T-cell (primary cell): Measurements from ENCODE around the gene RHBG. TPM values are rescaled to one million over a fixed set of nuclear protein-coding genes. Genes with fewer than 3 reads are reported as not detected.

Source experiments
- ATAC-seq, 4 experiments: fragments of 200-7000 bp in 3 of 4; fragments of 150-1000 bp in 1 of 4; cut with Tn5 transposase; replicated peaks in 1 of 4; 1 replicate in 3 of 4; 2 replicates in 1 of 4; pipeline ENCODE4 v1.10.0; 2021; ENCODE audit warnings: moderate library complexity in 3 of 4, mild to moderate bottlenecking in 2 of 4, moderate number of reproducible peaks in 1 of 4
- CTCF ChIA-PET, 2 donors: fragments of 300-600 bp; sonication (Branson Sonifier 250); formaldehyde crosslinking; loops; one replicate each; lab custom pipeline; 2022; ENCODE audit warnings: antibody characterized with exemption in 2 of 2; lab: Charles Lee
- POLR2A ChIA-PET, 2 donors: fragments of 300-600 bp; sonication (Branson Sonifier 250); formaldehyde crosslinking; loops; one replicate each; lab custom pipeline; 2022; ENCODE audit warnings: antibody characterized with exemption in 2 of 2; lab: Charles Lee
- DNase-seq, 35 experiments: peaks; one replicate each; pipeline versions ENCODE4 v3.0.0 to v3.0.0-alpha.2; 2013 to 2023
- H3K27ac ChIP-seq: one replicate; pipeline ENCODE4 v1.5.1; 2013; ENCODE audit warnings: low read length
- H3K27me3 ChIP-seq, 2 experiments: replicated peaks in 1 of 2; 1 replicate in 1 of 2; 2 replicates in 1 of 2; pipeline versions ENCODE4 v1.6.1 to v1.7.0; 2013; ENCODE audit warnings: low read length in 1 of 2, mixed read lengths in 1 of 2; ENCODE audit not compliant: control insufficient read depth in 2 of 2, insufficient read depth in 2 of 2; ENCODE audit errors: extremely low read depth in 1 of 2
- H3K36me3 ChIP-seq, 2 donors: 1 replicate in 1 of 2; 2 replicates in 1 of 2; pipeline versions ENCODE4 v1.6.1 to v1.7.0; 2013; ENCODE audit warnings: low read length in 1 of 2; ENCODE audit not compliant: control insufficient read depth in 2 of 2, insufficient read depth in 1 of 2; ENCODE audit errors: extremely low read depth in 1 of 2
- H3K4me1 ChIP-seq, 2 experiments: 1 replicate in 1 of 2; 2 replicates in 1 of 2; pipeline versions ENCODE4 v1.6.1 to v1.7.0; 2013; ENCODE audit warnings: low read length in 2 of 2, mixed read lengths in 1 of 2; ENCODE audit not compliant: insufficient read depth in 2 of 2, control insufficient read depth in 1 of 2; ENCODE audit errors: extremely low read depth in 1 of 2
- H3K4me3 ChIP-seq, 2 donors: 1 replicate in 1 of 2; 2 replicates in 1 of 2; pipeline versions ENCODE4 v1.5.1 to v1.7.0; 2013; ENCODE audit warnings: mild to moderate bottlenecking in 2 of 2, low read length in 1 of 2, moderate library complexity in 1 of 2; ENCODE audit not compliant: control insufficient read depth in 1 of 2; ENCODE audit errors: extremely low read depth in 1 of 2
- H3K9me3 ChIP-seq: 2 replicates; pipeline ENCODE4 v1.7.0; 2013
- H3K27ac Mint-ChIP-seq, 2 donors: one replicate each; pipeline ENCODE4 v1.8.0; 2020 to 2021; ENCODE audit warnings: mild to moderate bottlenecking in 2 of 2, mixed read lengths in 2 of 2
- H3K27me3 Mint-ChIP-seq, 2 donors: one replicate each; pipeline ENCODE4 v1.8.0; 2021 to 2022; ENCODE audit warnings: mixed read lengths in 2 of 2
- H3K36me3 Mint-ChIP-seq: one replicate; pipeline ENCODE4 v1.8.0; 2021; ENCODE audit warnings: mixed read lengths
- H3K4me1 Mint-ChIP-seq, 3 donors: one replicate each; pipeline ENCODE4 v1.8.0; 2020 to 2022; ENCODE audit warnings: mixed read lengths in 3 of 3, mild to moderate bottlenecking in 1 of 3
- H3K4me3 Mint-ChIP-seq, 3 donors: one replicate each; pipeline ENCODE4 v1.8.0; 2020 to 2022; ENCODE audit warnings: mild to moderate bottlenecking in 3 of 3, mixed read lengths in 3 of 3, moderate library complexity in 3 of 3
- H3K9me3 Mint-ChIP-seq, 3 donors: one replicate each; pipeline ENCODE4 v1.8.0; 2020 to 2022; ENCODE audit warnings: mixed read lengths in 3 of 3
- WGBS: methylation state at CpG from one replicate; pipeline ENCODE4 v1.1.5; 2013; ENCODE audit warnings: missing lambda C conversion rate; ENCODE audit not compliant: insufficient coverage; 5-methylcytosine and 5-hydroxymethylcytosine counted together
- total RNA-seq, 35 experiments: library from RNA in 6 of 35; stranded (reverse) in 6 of 35; fragments of 120-200 nt in 1 of 35; gene quantifications; one replicate each; pipeline versions ENCODE4 v1.2.1 to v1.2.4 and lab custom pipeline; 2013 to 2026

The RHBG gene
- total RNA-seq, 5 donors from 2014 or later (not counting 1 experiment from before 2014, with no cell fraction given) = 0.35 TPM; not detected in 4

DNA sequence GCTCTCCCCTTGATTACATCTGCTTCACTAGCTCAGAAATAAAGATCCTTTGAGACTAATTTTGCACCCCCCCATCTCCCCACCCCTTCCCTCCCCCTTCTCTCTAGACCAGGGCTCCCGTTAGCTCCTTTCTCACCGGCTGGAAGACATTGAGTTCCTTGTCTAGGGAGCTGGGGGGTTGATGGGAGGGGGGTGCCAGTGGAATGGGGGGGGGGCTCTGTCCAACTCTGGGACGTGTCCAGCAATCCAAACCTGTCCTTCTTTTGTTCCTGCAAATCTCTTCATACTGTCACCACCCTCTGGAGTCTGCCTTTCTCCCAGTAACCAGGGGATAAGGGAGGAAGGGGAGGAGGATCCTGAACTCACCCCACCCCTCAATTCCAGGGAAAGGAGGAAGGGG, 61.9 kb downstream of the RHBG start:
- no peaks in the 10 kb centered on the region for H3K9me3 ChIP-seq
- peaks cover 6 to 12% (median 7%) of the 10 kb centered on the region in 3 donors for H3K4me1 Mint-ChIP-seq
- no peak overlapping the region for H3K27ac Mint-ChIP-seq
- no peak overlapping the region for H3K27ac ChIP-seq
- H3K27me3 Mint-ChIP-seq = peaks cover 87 to 93% of the 10 kb centered on the region in 2 donors
- ATAC-seq (no peak), DNase-seq (no peak)
- peaks cover 0 to 11% of the 10 kb centered on the region in 2 experiments for H3K4me1 ChIP-seq
- no peak overlapping the region for H3K4me3 ChIP-seq
- no peaks in the 10 kb centered on the region for H3K36me3 Mint-ChIP-seq
- ChIA-PET POLR2A (interaction anchor here in 1 of 2 donors (0.6 to 1.2 kb wide), 3 partner anchors 19 to 142 kb away, joined by 3 to 5 read pairs (median 4); no protein-coding TSS in a partner anchor), CTCF (interaction anchor here (0.6 to 5.3 kb wide), 2 partner anchors 45 kb away, joined by 3 to 23 read pairs; no protein-coding TSS in a partner anchor)
- no peaks in the 10 kb centered on the region for H3K36me3 ChIP-seq
- H3K9me3 Mint-ChIP-seq = no peaks in the 10 kb centered on the region
- H3K27me3 ChIP-seq = peaks cover 31 to 79% of the 10 kb centered on the region in 2 experiments
- H3K4me3 Mint-ChIP-seq = no peak overlapping the region
- no CpG with 5 or more reads among the region's 3 CpGs for WGBS

DNA sequence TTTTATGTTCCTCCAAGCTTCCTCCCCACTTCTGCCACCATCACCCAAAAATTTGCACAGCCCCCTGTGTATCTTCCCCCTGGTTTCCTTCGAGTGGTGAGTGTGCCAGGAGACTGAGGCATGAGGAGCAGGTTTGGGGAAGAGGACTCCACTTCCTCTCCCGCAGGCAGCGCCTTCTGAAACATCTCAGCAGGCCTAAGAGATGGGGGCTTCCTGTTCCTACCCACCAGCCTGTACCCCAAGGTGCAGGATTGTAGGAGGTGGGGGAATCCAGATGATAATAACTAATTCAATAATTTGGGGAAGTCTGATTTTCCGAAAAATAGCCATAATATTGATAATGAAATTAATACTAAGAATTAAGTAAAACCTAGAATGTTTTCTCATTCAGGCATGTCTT, 62.4 kb downstream of the RHBG start:
- no peaks in the 10 kb centered on the region for H3K36me3 ChIP-seq
- ChIA-PET POLR2A (interaction anchor here in 1 of 2 donors (0.6 to 1.2 kb wide), 3 partner anchors 18 to 143 kb away, joined by 3 to 5 read pairs (median 4); no protein-coding TSS in a partner anchor), CTCF (interaction anchor here in 1 of 2 donors (0.8 to 5.3 kb wide), 3 partner anchors 11 to 46 kb away, joined by 4 to 23 read pairs (median 4); no protein-coding TSS in a partner anchor)
- H3K4me3 ChIP-seq = no peak overlapping the region
- H3K36me3 Mint-ChIP-seq = no peaks in the 10 kb centered on the region
- no peak overlapping the region for H3K27ac ChIP-seq
- no peak overlapping the region for H3K4me3 Mint-ChIP-seq
- peaks cover 7 to 15% (median 7%) of the 10 kb centered on the region in 3 donors for H3K4me1 Mint-ChIP-seq
- H3K27me3 Mint-ChIP-seq = peaks cover 84 to 90% of the 10 kb centered on the region in 2 donors
- DNase-seq = no peak
- H3K27ac Mint-ChIP-seq = no peak overlapping the region
- no CpG with 5 or more reads among the region's 4 CpGs for WGBS
- no peaks in the 10 kb centered on the region for H3K9me3 Mint-ChIP-seq
- H3K4me1 ChIP-seq = peaks cover 2 to 16% of the 10 kb centered on the region in 2 experiments
- no peaks in the 10 kb centered on the region for H3K9me3 ChIP-seq
- no peak for ATAC-seq
- peaks cover 26 to 82% of the 10 kb centered on the region in 2 experiments for H3K27me3 ChIP-seq

DNA sequence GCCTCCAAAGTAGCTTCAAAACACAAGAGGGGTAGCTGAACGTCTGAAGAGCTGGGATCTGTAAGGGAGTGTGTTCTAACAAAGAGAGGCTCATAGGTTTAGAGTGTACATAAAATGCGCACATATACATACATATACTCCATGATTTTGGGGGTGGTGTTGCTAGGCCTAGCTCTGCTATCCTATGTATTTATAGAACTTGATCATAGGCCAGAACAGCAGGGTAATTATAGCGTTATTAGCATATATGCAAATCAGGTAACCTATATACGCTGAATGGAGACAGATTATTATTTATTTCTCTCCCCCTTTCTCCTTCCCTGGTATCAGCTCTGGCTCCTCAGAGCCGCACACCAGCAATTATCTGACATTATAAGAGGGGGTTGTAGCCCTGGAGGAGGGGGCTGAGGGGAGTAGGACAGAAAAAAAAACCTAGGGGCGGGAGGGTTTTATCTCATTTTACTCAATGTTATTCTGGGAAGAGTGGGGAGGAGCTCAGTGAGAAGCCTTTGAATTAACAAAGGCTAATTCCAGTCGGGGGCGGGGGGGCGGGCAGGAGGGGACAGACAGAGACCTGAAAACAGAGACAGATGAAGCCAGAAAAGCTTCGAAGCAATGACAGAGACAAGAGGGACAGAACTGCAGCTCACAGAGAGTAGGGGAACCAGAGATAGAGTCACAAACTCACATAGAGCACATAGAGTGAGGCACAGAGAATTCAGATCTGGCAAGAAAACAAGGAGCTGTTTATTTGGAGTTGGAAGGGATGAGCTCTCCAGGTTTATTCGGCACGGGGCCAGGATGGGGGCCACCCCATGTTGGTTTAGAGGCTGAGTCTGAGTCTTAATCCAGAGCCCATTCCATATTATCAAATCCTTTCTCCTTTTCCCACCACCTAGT, 63.0 kb downstream of the RHBG start:
- DNase-seq = no peak
- Mint-ChIP-seq H3K36me3 (no peaks in the 10 kb centered on the region), H3K4me3 (no peak overlapping the region), H3K9me3 (no peaks in the 10 kb centered on the region), H3K4me1 (peaks cover 9 to 21% (median 12%) of the 10 kb centered on the region in 3 donors), H3K27ac (no peak overlapping the region), H3K27me3 (peaks cover 82 to 90% of the 10 kb centered on the region in 2 donors)
- no peaks in the 10 kb centered on the region for H3K36me3 ChIP-seq
- H3K27me3 ChIP-seq = peaks cover 21 to 84% of the 10 kb centered on the region in 2 experiments
- WGBS = no CpG with 5 or more reads among the region's 12 CpGs
- no peaks in the 10 kb centered on the region for H3K9me3 ChIP-seq
- no peak overlapping the region for H3K27ac ChIP-seq
- no peak overlapping the region for H3K4me3 ChIP-seq
- POLR2A ChIA-PET = interaction anchor here in 1 of 2 donors (1.2 kb wide), 1 partner anchor 69 kb away, joined by 3 read pairs; no protein-coding TSS in a partner anchor
- CTCF ChIA-PET = interaction anchor here in 1 of 2 donors (0.7 to 5.3 kb wide), 4 partner anchors 12 to 157 kb away, joined by 3 to 23 read pairs (median 4); no protein-coding TSS in a partner anchor
- no peak for ATAC-seq
- H3K4me1 ChIP-seq = peaks cover 3 to 23% of the 10 kb centered on the region in 2 experiments

DNA sequence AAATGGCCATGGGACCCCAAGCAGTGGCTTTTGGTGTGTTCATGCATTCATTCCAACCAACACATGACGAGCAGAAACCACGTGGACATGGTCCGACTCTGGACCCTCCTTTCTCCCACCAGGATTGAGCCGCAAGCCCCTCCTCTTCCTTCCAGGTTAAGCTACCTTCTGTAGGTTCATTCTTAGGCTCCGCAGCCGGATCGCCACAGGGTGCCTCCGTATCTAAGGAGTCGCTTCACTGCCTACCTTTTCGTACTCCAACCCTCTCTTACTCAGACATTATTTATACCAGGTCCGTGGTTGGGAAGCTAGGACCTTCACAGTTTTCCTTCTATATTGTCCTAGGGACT, 63.6 kb downstream of the RHBG start:
- Mint-ChIP-seq H3K27ac (no peak overlapping the region), H3K36me3 (no peaks in the 10 kb centered on the region), H3K27me3 (peaks cover 81 to 90% of the 10 kb centered on the region in 2 donors), H3K4me1 (peaks cover 14 to 26% (median 16%) of the 10 kb centered on the region in 3 donors), H3K9me3 (no peaks in the 10 kb centered on the region), H3K4me3 (no peak overlapping the region)
- Histone ChIP-seq H3K9me3 (no peaks in the 10 kb centered on the region), H3K36me3 (no peaks in the 10 kb centered on the region), H3K27me3 (peaks cover 26 to 90% of the 10 kb centered on the region in 2 experiments), H3K4me1 (peaks cover 3 to 25% of the 10 kb centered on the region in 2 experiments), H3K27ac (no peak overlapping the region), H3K4me3 (no peak overlapping the region)
- CTCF ChIA-PET = interaction anchor here in 1 of 2 donors (0.7 to 5.3 kb wide), 3 partner anchors 13 to 157 kb away, joined by 3 to 23 read pairs (median 4); no protein-coding TSS in a partner anchor
- ATAC-seq (no peak), DNase-seq (no peak)
- POLR2A ChIA-PET = no interaction called here
- WGBS = 10% methylated on average over 11 of the region's 11 CpGs

DNA sequence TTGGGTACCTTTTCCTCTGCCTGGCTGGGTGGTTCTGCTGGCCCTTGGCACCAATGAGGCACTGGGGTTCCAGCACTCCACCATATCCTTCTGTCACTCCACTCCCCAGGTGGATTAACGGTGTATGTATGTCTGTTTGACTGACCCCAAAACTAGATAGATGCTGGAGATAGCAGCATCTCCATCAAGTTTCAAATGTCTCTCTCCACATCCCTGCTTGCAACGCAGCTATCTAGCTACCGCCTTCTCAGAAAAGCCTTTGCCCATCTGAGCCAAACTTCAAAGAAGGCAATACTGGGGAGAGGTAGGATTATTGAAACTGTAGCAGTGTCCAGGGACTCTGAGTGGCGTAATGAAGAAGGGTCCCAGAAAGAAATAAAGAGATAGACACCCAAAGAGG, 64.0 kb downstream of the RHBG start:
- ATAC-seq (no peak), DNase-seq (no peak)
- H3K27ac ChIP-seq = no peak overlapping the region
- H3K27me3 ChIP-seq = peaks cover 26 to 88% of the 10 kb centered on the region in 2 experiments
- H3K27ac Mint-ChIP-seq = no peak overlapping the region
- H3K4me3 ChIP-seq = no peak overlapping the region
- H3K4me3 Mint-ChIP-seq = no peak overlapping the region
- peaks cover 3 to 25% of the 10 kb centered on the region in 2 experiments for H3K4me1 ChIP-seq
- ChIA-PET POLR2A (no interaction called here), CTCF (interaction anchor here in 1 of 2 donors (5.3 kb wide), 1 partner anchor 47 kb away, joined by 23 read pairs; no protein-coding TSS in a partner anchor)
- H3K4me1 Mint-ChIP-seq = peaks cover 14 to 29% (median 19%) of the 10 kb centered on the region in 3 donors
- no peaks in the 10 kb centered on the region for H3K9me3 ChIP-seq
- H3K36me3 ChIP-seq = no peaks in the 10 kb centered on the region
- 40% methylated on average over 1 of the region's 4 CpGs for WGBS
- peaks cover 80 to 89% of the 10 kb centered on the region in 2 donors for H3K27me3 Mint-ChIP-seq
- no peaks in the 10 kb centered on the region for H3K9me3 Mint-ChIP-seq
- no peaks in the 10 kb centered on the region for H3K36me3 Mint-ChIP-seq

DNA sequence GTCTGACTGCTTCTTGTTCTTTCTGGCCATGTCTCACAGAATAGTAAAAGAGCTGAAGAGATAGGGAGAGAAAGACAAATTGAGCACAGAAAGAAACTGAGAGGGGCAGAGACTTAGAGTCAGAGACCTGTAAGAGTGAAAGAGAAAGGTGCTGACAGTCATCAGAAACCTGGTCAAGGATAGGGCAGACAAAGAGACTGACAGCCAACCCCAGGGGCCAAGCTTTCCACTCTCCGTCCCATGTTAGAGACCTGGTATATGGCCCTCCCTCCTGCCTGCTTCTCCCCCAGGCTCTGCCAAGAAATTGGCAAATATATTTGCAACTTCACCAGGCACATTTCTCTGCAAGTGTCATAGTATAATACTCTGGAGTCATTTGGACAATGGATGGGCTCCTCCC, 64.6 kb downstream of the RHBG start:
- H3K36me3 Mint-ChIP-seq = no peaks in the 10 kb centered on the region
- ATAC-seq (no peak), DNase-seq (no peak)
- ChIA-PET POLR2A (no interaction called here), CTCF (interaction anchor here in 1 of 2 donors (5.3 kb wide), 1 partner anchor 48 kb away, joined by 23 read pairs; no protein-coding TSS in a partner anchor)
- H3K9me3 ChIP-seq = no peaks in the 10 kb centered on the region
- H3K27ac ChIP-seq = no peak overlapping the region
- 50% methylated on average over 1 of the region's 1 CpG for WGBS
- H3K27me3 ChIP-seq = peaks cover 26 to 82% of the 10 kb centered on the region in 2 experiments
- H3K27me3 Mint-ChIP-seq = peaks cover 78 to 88% of the 10 kb centered on the region in 2 donors
- H3K27ac Mint-ChIP-seq = no peak overlapping the region
- H3K4me3 ChIP-seq = no peak overlapping the region
- H3K4me3 Mint-ChIP-seq = no peak overlapping the region
- H3K4me1 ChIP-seq = peaks cover 6 to 26% of the 10 kb centered on the region in 2 experiments
- no peaks in the 10 kb centered on the region for H3K9me3 Mint-ChIP-seq
- peaks cover 19 to 35% (median 23%) of the 10 kb centered on the region in 3 donors for H3K4me1 Mint-ChIP-seq
- no peaks in the 10 kb centered on the region for H3K36me3 ChIP-seq
